HG03378 (cell line): ENCODE results near the gene DLG4.
A peak's percentile ranks its signal among the peaks of the same experiment; 100 is the strongest.
"Not testable (repeated sequence)": the region's sequence is repeated elsewhere in the genome, so short reads cannot be mapped to it uniquely, and the experiment has no call there.

Source experiments
- ATAC-seq: cut with Tn5 transposase; IDR thresholded peaks from one replicate; pipeline ENCODE4 v1.9.1; 2021; ENCODE audit warnings: mild to moderate bottlenecking, moderate library complexity; ENCODE audit not compliant: unreplicated experiment

DLG4 gene

DNA sequence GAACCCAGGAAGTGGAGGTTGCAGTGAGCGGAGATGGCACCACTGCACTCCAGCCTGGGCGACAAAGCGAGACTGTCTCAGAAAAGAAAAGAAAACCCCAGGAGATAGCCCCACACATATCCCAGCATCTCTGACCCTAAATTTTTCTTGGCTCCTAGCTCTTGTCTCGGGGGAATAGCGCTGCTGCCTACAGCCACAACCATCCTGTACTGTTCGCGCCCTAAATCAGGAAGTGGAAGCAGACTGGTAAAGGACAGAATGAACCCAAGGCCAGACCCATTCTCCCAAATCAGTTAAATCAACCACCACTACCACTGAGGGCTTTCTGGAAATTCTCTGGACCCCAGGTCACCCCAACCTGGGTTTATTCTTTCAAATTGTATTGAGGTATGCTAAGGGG is 30.2 kb upstream of the DLG4 start:
- ATAC-seq: no peak

GRCh38 chr17:7249214-7249613 is 29.6 kb upstream of the DLG4 start:
- no peak for ATAC-seq

DNA sequence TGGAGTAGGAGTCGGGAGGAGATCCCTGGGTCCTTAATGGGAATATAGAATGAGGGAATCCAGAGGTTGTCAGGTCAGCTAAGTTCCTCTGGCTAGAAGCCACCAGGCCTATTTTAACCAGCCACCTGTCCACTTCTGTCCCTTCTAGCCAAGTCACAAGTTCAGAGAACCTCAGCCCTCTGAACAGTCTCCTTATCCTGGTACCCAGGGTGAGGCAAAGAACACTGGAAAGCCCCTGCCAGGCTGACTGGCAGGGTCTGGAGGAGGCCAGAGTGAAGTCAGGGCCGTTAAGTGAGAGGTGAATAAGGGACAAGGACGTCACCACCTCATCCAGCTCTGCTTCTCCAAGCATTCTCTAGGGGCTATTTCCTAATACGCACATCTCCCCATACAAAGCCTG is 29.2 kb upstream of the DLG4 start:
- ATAC-seq: no peak

GRCh38 chr17:7246779-7247178 is 27.1 kb upstream of the DLG4 start:
- no peak for ATAC-seq

DNA sequence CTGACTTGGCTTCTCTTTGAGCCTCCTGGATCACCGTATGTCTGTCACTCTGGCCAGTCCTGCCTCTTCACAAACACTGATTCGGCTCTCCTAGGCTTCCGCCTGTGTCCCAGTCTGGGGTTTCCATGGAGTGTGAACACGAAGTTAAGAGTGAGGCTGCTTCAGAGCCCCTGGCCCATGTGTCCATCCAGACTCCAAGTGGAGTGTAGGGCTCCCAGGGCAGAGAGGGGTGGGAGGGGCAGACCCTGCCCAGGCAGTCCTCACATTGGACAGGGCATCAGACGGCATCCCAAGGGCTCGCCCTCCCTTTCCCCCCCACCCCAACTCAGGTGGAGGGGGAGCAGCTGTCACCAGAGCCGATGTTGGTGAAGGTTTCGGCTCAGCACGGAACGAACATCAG is 24.2 kb upstream of the DLG4 start:
- ATAC-seq: not testable (repeated sequence)

GRCh38 chr17:7243453-7243729 is 23.8 kb upstream of the DLG4 start:
- ATAC-seq: no peak

DNA sequence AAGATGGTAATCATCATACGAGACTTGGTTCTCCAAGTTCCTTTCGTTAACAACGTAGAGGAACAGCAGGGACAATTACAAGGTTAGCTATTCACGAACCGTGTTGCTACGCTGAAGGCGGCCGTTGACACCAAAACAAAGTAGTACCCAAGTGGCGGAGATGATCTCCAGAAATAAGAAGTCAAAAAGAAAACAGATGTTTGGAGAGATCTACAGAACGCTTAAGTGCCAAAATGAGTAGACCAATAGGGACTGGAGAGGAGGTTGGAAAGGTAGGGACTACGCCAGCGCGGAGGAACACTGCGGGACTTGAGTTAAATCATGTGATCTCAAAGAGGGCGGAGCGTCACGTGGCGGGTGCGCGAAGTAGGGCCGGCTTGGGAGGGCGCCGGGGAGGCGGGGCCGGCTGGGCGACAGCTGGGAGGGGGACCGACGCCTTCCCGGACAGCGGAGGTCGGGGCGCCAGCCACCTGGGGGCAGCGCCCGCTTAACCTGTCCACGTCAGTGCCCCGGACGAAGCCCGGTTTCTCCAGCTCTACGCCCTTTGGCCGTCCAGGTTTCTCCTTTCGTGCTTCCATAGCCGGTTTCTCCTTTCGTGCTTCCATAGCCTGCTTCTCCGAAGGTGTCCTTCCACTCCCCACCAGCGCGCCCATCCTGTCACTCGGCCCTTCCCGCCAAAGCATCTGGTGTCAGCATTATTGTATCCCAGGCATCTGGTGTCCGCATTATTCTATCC is 23.2 kb upstream of the DLG4 start:
- ATAC-seq: peak; percentile 39

DNA sequence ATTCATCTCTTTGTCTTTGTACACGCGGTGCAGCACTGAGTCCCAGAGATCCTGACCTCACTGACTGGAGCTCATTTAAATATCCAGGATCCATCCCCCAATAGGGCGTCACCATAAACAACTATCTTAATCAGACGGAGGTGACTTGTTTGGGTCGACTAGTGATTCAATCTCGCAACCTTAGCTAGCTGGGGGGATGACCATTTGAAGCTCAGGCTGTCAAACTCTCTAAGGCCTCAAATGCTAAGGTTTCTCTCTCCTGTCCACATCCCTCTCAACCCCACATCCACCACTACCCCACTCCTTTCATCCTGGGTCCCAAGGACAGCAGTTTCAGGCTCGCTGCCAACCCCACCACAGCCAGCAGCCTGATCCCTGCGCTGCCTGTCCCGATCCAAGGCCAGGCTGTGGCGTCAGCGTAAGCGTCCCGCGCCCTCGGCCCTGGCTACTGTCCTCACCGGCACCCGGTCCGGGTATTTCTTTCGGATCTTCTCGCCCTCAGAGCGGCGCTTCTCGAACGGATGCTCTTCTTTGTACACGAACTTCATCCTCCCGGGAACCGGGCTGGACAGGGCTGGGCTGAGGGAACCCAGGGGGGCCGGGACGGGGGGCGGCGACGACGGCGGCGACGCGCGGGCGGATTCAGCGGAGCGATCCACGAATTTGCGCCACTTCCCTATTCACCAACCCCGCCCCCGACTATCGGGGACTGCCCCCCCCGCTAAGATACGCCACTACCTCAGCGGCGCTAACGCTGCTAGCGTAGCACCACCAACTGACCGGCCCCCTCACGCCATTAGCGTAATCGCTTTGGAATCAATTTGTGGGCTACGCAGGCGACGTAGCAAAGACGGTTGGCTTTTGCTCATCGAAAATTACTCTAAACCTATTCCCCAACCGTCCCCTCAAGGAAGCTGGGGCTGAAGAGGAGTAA is 22.4 kb upstream of the DLG4 start, which contains the start of gene GABARAP:
TSS of gene GABARAP (minus strand) at position 667 of the 934 bp plus-strand sequence. CDS start at position 548, 119 bp downstream.
- peak; percentile 29 for ATAC-seq

DNA sequence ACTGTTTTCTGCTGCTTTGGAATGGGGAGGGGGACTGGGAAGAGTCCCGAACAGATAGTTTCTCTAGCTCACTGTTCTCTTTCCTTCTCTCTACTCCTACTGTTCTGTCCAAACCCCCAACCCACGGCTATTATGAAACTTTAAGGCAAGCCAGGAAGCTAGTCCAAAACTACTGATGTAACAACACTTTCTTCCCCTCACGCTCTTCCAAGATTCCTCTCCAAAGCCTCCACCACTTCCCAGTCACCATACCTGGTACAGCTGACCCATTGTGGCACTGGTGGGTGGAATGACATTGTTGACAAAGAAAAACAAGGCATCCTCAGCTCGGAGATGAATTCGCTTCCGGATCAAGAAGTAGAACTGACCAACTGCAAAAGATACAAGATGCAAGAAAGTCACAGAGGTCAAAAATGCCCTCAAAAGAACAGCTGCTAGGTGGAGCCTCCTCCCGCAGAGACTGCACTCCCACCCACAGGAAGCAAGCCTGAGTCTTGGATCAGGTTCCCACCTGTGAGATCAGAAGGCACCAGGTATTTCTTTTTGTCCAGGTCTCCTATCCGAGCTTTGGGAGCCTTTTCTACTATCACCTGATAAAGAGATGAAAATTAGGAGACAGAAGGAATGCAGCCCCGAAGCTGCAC is 21.6 kb upstream of the DLG4 start:
- no peak for ATAC-seq

- ATAC-seq: no peak
Observed at GRCh38 chr17:7240375-7240774, 20.7 kb upstream of the DLG4 start.

GRCh38 chr17:7239091-7240027 is 19.7 kb upstream of the DLG4 start, which contains the start of gene PHF23:
TSS of gene PHF23 (minus strand) at chr17:7239457. CDS start at chr17:7239279, 178 bp downstream.
- ATAC-seq: peak; percentile 42

DNA sequence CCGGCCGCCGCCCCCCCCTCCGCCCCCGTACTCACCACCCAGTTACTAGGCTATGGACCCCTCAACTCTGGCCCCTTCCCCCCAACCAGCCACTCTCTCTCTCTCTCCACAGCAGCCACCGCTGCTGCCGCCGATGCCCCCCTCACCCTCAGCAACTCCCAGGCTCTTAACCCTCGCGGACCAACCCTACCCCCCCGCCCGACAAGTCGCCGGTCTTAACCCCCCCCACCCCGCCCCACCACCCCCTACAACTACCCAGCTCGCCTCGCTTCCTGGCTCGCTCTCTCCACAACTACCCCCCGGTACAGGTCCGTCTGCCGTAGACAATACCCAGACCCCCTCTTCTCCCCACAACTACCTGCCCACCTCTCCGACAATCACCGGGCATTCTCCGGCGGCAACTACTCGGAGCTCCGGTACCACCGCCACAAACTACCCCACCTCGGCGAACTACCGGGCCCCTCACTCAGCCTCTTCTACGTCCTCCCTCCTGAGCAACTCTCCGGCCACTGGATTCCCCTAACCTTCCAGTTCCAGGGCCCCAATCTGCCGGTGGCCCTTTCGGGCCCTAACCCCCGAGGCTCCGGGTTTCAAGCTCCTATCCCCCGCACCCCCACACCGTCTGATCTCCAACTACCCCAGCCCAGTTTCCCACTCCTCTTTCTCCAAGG is 18.9 kb upstream of the DLG4 start:
- no peak for ATAC-seq

- ATAC-seq: no peak
Observed at GRCh38 chr17:7237761-7238419, 18.3 kb upstream of the DLG4 start.

DNA sequence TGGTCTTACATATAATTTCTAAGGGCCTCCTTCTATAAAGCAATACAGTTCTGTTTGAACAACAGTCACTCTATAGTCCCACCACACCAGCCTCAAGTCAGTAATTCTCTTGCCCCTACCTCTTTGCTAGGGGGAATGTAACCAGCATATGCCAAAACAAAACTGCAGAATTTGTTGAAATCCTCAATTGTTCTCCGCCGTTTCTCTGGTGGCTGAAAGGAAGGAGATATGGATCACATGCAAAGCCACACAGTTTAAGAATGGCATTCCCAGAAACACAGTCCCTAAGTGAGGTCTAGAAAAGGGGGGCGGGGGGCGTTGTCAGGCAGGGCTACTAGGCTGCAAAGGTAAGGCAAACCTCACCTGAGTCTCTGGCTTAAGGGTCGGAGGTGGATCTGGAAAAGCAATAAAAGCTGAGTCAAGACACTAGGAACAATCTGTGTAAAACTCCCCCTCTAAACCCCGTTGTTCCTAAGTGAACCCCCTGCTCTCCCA is 17.7 kb upstream of the DLG4 start:
- ATAC-seq: no peak

- no peak for ATAC-seq
Observed at GRCh38 chr17:7236808-7237207, 17.2 kb upstream of the DLG4 start.

- no peak for ATAC-seq
Observed at GRCh38 chr17:7235693-7236665, 16.3 kb upstream of the DLG4 start.

DNA sequence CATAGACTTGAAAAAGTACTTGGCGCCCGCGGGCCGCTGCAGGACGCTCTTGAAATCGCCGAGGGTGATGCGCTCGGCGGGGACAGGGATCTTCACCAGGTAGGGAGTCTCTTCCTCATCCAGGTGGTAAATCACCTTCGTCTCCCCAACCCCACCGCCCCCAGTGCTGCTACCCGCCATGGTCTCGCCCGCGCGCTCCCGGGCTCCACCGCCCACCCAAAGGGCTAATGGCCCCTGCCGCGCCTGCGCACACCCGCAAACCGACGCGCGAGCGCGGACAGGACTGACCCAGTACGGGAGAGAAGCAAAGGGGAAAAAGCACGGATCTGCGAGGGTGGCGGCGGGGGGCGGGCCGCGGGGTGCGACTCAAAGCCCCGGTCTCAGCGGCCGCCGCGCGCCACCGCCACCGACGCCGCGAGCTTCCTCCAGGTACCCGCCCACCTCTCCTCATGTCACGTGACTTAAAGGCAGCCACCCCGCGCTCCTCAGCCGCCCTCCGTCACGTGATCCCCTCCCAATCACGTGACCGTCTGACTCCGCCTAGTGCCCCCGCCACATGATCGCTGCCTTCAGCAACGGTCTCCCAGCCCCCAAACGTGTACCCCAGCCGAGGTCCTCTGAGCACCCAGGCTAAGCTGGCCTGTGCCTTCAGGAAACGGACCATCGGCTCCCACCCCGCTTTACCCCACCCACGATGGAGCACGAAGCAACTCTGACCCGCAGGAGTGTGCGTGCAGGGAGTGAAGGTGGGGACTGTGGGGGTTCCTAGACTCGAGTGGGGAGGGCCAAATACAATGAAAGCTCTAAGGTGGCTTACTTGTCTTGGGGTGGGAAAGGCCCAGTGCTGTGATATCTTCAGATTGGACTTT is 14.7 kb upstream of the DLG4 start, which contains the start of gene DVL2:
TSS of gene DVL2 (minus strand) at position 435 of the 869 bp plus-strand sequence. CDS start at position 180, 255 bp downstream.
- ATAC-seq: peak; percentile 54
